Esophagus muscularis mucosa (tissue), 3 donors: Measurements from ENCODE around the gene GMDS.

Experiments
- CTCF ChIP-seq, 3 experiments: fragments of 200-600 bp in 2 of 3; fragments of 450-650 bp in 1 of 3; sonication (generic) in 2 of 3; IDR thresholded peaks; one replicate each; pipeline ENCODE4 v1.5.1; 2017 to 2019; ENCODE audit warnings: antibody characterized with exemption in 3 of 3, mild to moderate bottlenecking in 2 of 3, moderate library complexity in 1 of 3
- POLR2A ChIP-seq: fragments of 450-650 bp; IDR thresholded peaks from one replicate; pipeline ENCODE4 v1.6.1; 2017; ENCODE audit warnings: antibody characterized with exemption, moderate library complexity, mild to moderate bottlenecking, low read depth
- POLR2AphosphoS5 ChIP-seq, 2 donors: sonication (generic); formaldehyde crosslinking; IDR thresholded peaks; one replicate each; pipeline ENCODE4 v1.6.1; 2017; ENCODE audit warnings: antibody characterized with exemption in 2 of 2

- no peak for TF ChIP-seq POLR2AphosphoS5 (IDR thresholded peaks at IDR 0.05)
- TF ChIP-seq CTCF (IDR thresholded peaks at IDR 0.05): no peak
- TF ChIP-seq POLR2A: no peak
Observed at GRCh38 chr6:1712451-1712850, 533.0 kb downstream of the GMDS start.
